ENCODE results near the gene SYVN1. TPM values are rescaled to one million over a fixed set of nuclear protein-coding genes. Genes with fewer than 3 reads are reported as not detected.
"Not testable (repeated sequence)": the region's sequence is repeated elsewhere in the genome, so short reads cannot be mapped to it uniquely, and the experiment has no call there.

Gene SYVN1
- total RNA-seq, 2 experiments from 2014 or later, result 20.6 to 26.8 TPM

GRCh38 chr11:65121865-65122696 lies 12.2 kb downstream of the SYVN1 start, which contains the start of the genes FAU and MRPL49:
TSS of gene FAU (minus strand) at chr11:65122134. CDS start at chr11:65121813, 321 bp downstream.
TSS of gene MRPL49 (plus strand) at chr11:65122321. CDS start at chr11:65122347, 26 bp downstream.
- ChIA-PET CTCF (interaction anchor here (1.0 to 2.3 kb wide), 13 partner anchors 8 to 262 kb away, joined by 3 to 29 read pairs (median 6); partner anchors contain the start of genes CAPN1, POLA2, SYVN1 and TM7SF2), POLR2A (interaction anchor here (0.6 to 16.2 kb wide), 15 partner anchors 9 to 377 kb away, joined by 3 to 294 read pairs (median 4); partner anchors contain the start of genes ARL2, MALAT1, POLA2 and SYVN1)
- Mint-ChIP-seq H3K4me3 (peak within 1 kb of the TSS; percentile 100), H3K9me3 (no peaks in the 10 kb centered on the region), H3K27ac (peak within 1 kb of the TSS; percentile 99), H3K4me1 (ENCODE audit: low read depth) (peaks cover 42% of the 10 kb centered on the region), H3K36me3 (ENCODE audit: low read depth) (peaks cover 59% of the 10 kb centered on the region), H3K27me3 (no peaks in the 10 kb centered on the region)
- no peak for TF ChIP-seq CTCF (IDR thresholded peaks at IDR 0.05)
- intact Hi-C loops (cut with micrococcal nuclease), result no loop called here
- peak; percentile 100 for DNase-seq
- ATAC-seq, result peak; percentile 86

- Mint-ChIP-seq H3K27me3 (no peaks in the 10 kb centered on the region), H3K4me3 (peak overlapping the region; percentile 100), H3K4me1 (ENCODE audit: low read depth) (peaks cover 44% of the 10 kb centered on the region), H3K9me3 (no peaks in the 10 kb centered on the region), H3K36me3 (ENCODE audit: low read depth) (peaks cover 60% of the 10 kb centered on the region), H3K27ac (peak overlapping the region; percentile 99)
- ChIA-PET POLR2A (interaction anchor here (0.9 to 16.2 kb wide), 15 partner anchors 9 to 378 kb away, joined by 3 to 294 read pairs (median 4); partner anchors contain the start of genes ARL2, MALAT1, POLA2 and SYVN1), CTCF (interaction anchor here (0.9 to 2.3 kb wide), 15 partner anchors 8 to 262 kb away, joined by 3 to 29 read pairs (median 4); partner anchors contain the start of genes CAPN1, POLA2, SYVN1 and TM7SF2)
- ATAC-seq, result no peak
- DNase-seq, result peak; percentile 49
- TF ChIP-seq CTCF (IDR thresholded peaks at IDR 0.05), result no peak
- intact Hi-C loops (cut with micrococcal nuclease), result no loop called here
Observed at GRCh38 chr11:65121447-65121864, 12.9 kb downstream of the SYVN1 start.

GRCh38 chr11:65120831-65121230 lies 13.5 kb downstream of the SYVN1 start:
- Mint-ChIP-seq H3K36me3 (ENCODE audit: low read depth) (peaks cover 63% of the 10 kb centered on the region), H3K27me3 (no peaks in the 10 kb centered on the region), H3K9me3 (no peaks in the 10 kb centered on the region), H3K4me3 (peak overlapping the region; percentile 100), H3K4me1 (ENCODE audit: low read depth) (peaks cover 48% of the 10 kb centered on the region), H3K27ac (peak overlapping the region; percentile 99)
- ChIA-PET POLR2A (interaction anchor here (1.3 to 16.2 kb wide), 10 partner anchors 8 to 379 kb away, joined by 4 to 294 read pairs (median 8); partner anchors contain the start of genes ARL2, MALAT1, POLA2 and SYVN1), CTCF (interaction anchor here (0.9 to 2.3 kb wide), 9 partner anchors 9 to 191 kb away, joined by 3 to 29 read pairs (median 6); partner anchors contain the start of genes SYVN1 and TM7SF2)
- ATAC-seq, result no peak
- no peak for DNase-seq
- no peak for TF ChIP-seq CTCF (IDR thresholded peaks at IDR 0.05)
- intact Hi-C loops (cut with micrococcal nuclease), result no loop called here

- no peaks in the 10 kb centered on the region for H3K27me3 Mint-ChIP-seq
- peaks cover 55% of the 10 kb centered on the region for H3K4me1 Mint-ChIP-seq (ENCODE audit: low read depth)
- H3K9me3 Mint-ChIP-seq, result no peaks in the 10 kb centered on the region
- CTCF ChIA-PET, result interaction anchor here (1.1 to 3.4 kb wide), 3 partner anchors 12 to 271 kb away, joined by 3 to 17 read pairs (median 4); partner anchors contain the start of gene SYVN1
- intact Hi-C loops (cut with micrococcal nuclease), result loop anchor here (10.0 kb wide), 1 partner anchor 105 kb away; the partner anchor contains the start of gene ARL2
- DNase-seq, result no peak
- TF ChIP-seq CTCF (IDR thresholded peaks at IDR 0.05), result no peak
- peak overlapping the region; percentile 100 for H3K4me3 Mint-ChIP-seq
- ATAC-seq, result no peak
- H3K36me3 Mint-ChIP-seq (ENCODE audit: low read depth), result peaks cover 65% of the 10 kb centered on the region
- POLR2A ChIA-PET, result interaction anchor here (0.5 to 16.2 kb wide), 7 partner anchors 10 to 380 kb away, joined by 3 to 294 read pairs (median 6); partner anchors contain the start of genes MALAT1, SYVN1 and VPS51
- peak overlapping the region; percentile 99 for H3K27ac Mint-ChIP-seq
Observed at GRCh38 chr11:65119670-65119995, 14.7 kb downstream of the SYVN1 start.

- DNase-seq, ATAC-seq, H3K27me3 Mint-ChIP-seq, H3K9me3 Mint-ChIP-seq: not testable (repeated sequence)
- peak overlapping the region; percentile 36 for H3K4me3 Mint-ChIP-seq
- intact Hi-C loops (cut with micrococcal nuclease), result loop anchor here (10.0 kb wide), 1 partner anchor 104 kb away; the partner anchor contains the start of gene ARL2
- ChIA-PET CTCF (interaction anchor here (1.0 to 3.4 kb wide), 6 partner anchors 10 to 275 kb away, joined by 3 to 18 read pairs (median 4); partner anchors contain the start of genes ARL2, CDC42BPG and SYVN1), POLR2A (interaction anchor here (0.7 to 16.2 kb wide), 9 partner anchors 9 to 380 kb away, joined by 3 to 294 read pairs (median 6); partner anchors contain the start of genes MALAT1, SYVN1 and VPS51)
- H3K27ac Mint-ChIP-seq, result peak overlapping the region; percentile 99
- H3K4me1 Mint-ChIP-seq (ENCODE audit: low read depth), result peaks cover 54% of the 10 kb centered on the region
- H3K36me3 Mint-ChIP-seq (ENCODE audit: low read depth), result peaks cover 62% of the 10 kb centered on the region
Observed at GRCh38 chr11:65118891-65119669, 15.2 kb downstream of the SYVN1 start.
